ENCODE data around the gene HMGB1.

HMGB1 gene

GRCh38 chr13:30493658-30494381 lies 28.1 kb upstream of the HMGB1 start:
- Histone ChIP-seq H3K4me2 (no peak overlapping the region), H3K9ac (no peak overlapping the region), H4K20me1 (no peaks in the 10 kb centered on the region), H3K27ac (no peak overlapping the region), H3K9me3 (no peaks in the 10 kb centered on the region), H3K4me3 (no peak overlapping the region), H3K4me1 (no peaks in the 10 kb centered on the region), H3K36me3 (no peaks in the 10 kb centered on the region), H3K27me3 (no peaks in the 10 kb centered on the region)
- no peak for TF ChIP-seq Cebpa-rat (IDR thresholded peaks at IDR 0.05)

GRCh38 chr13:30487075-30487470 lies 21.3 kb upstream of the HMGB1 start:
- Histone ChIP-seq H3K27ac (no peak overlapping the region), H3K9me3 (no peaks in the 10 kb centered on the region), H3K36me3 (no peaks in the 10 kb centered on the region), H3K4me3 (no peak overlapping the region), H4K20me1 (no peaks in the 10 kb centered on the region), H3K4me1 (no peaks in the 10 kb centered on the region), H3K4me2 (no peak overlapping the region), H3K9ac (no peak overlapping the region), H3K27me3 (no peaks in the 10 kb centered on the region)
- TF ChIP-seq Cebpa-rat (IDR thresholded peaks at IDR 0.05) = no peak

- Histone ChIP-seq H3K4me1 (no peaks in the 10 kb centered on the region), H3K27ac (no peak overlapping the region), H4K20me1 (no peaks in the 10 kb centered on the region), H3K9me3 (no peaks in the 10 kb centered on the region), H3K4me2 (no peak overlapping the region), H3K4me3 (no peak overlapping the region), H3K27me3 (no peaks in the 10 kb centered on the region), H3K36me3 (no peaks in the 10 kb centered on the region), H3K9ac (no peak overlapping the region)
- no peak for TF ChIP-seq Cebpa-rat (IDR thresholded peaks at IDR 0.05)
Observed at GRCh38 chr13:30486230-30487074, 20.7 kb upstream of the HMGB1 start.

- Histone ChIP-seq H3K9ac (no peak overlapping the region), H4K20me1 (no peaks in the 10 kb centered on the region), H3K9me3 (no peaks in the 10 kb centered on the region), H3K27me3 (no peaks in the 10 kb centered on the region), H3K4me3 (no peak overlapping the region), H3K4me1 (peaks cover 11% of the 10 kb centered on the region), H3K36me3 (no peaks in the 10 kb centered on the region), H3K27ac (no peak overlapping the region), H3K4me2 (no peak overlapping the region)
- no peak for TF ChIP-seq Cebpa-rat (IDR thresholded peaks at IDR 0.05)
Observed at GRCh38 chr13:30481241-30481760, 15.6 kb upstream of the HMGB1 start.

- H3K4me3 ChIP-seq = no peak overlapping the region
- H4K20me1 ChIP-seq = no peaks in the 10 kb centered on the region
- no peaks in the 10 kb centered on the region for H3K9me3 ChIP-seq
- H3K36me3 ChIP-seq = no peaks in the 10 kb centered on the region
- H3K27me3 ChIP-seq = no peaks in the 10 kb centered on the region
- H3K27ac ChIP-seq = no peak overlapping the region
- H3K4me1 ChIP-seq = peaks cover 12% of the 10 kb centered on the region
- TF ChIP-seq Cebpa-rat (IDR thresholded peaks at IDR 0.05) = no peak
- H3K9ac ChIP-seq = no peak overlapping the region
- no peak overlapping the region for H3K4me2 ChIP-seq
Observed at GRCh38 chr13:30480292-30480950, 14.7 kb upstream of the HMGB1 start.

- Histone ChIP-seq H3K27me3 (no peaks in the 10 kb centered on the region), H3K4me3 (no peak overlapping the region), H3K27ac (no peak overlapping the region), H3K4me1 (peaks cover 17% of the 10 kb centered on the region), H3K9me3 (no peaks in the 10 kb centered on the region), H3K9ac (no peak overlapping the region), H3K4me2 (no peak overlapping the region), H4K20me1 (no peaks in the 10 kb centered on the region), H3K36me3 (no peaks in the 10 kb centered on the region)
- TF ChIP-seq Cebpa-rat (IDR thresholded peaks at IDR 0.05) = no peak
Observed at GRCh38 chr13:30479883-30480219, 14.1 kb upstream of the HMGB1 start.

GRCh38 chr13:30479154-30479882 lies 13.6 kb upstream of the HMGB1 start:
- no peak overlapping the region for H3K4me3 ChIP-seq
- no peak overlapping the region for H3K9ac ChIP-seq
- no peaks in the 10 kb centered on the region for H3K9me3 ChIP-seq
- H3K27ac ChIP-seq = no peak overlapping the region
- TF ChIP-seq Cebpa-rat (IDR thresholded peaks at IDR 0.05) = no peak
- H4K20me1 ChIP-seq = no peaks in the 10 kb centered on the region
- peaks cover 23% of the 10 kb centered on the region for H3K4me1 ChIP-seq
- no peaks in the 10 kb centered on the region for H3K36me3 ChIP-seq
- H3K27me3 ChIP-seq = no peaks in the 10 kb centered on the region
- no peak overlapping the region for H3K4me2 ChIP-seq

GRCh38 chr13:30477346-30478195 lies 11.8 kb upstream of the HMGB1 start:
- H3K4me1 ChIP-seq = peaks cover 24% of the 10 kb centered on the region
- no peaks in the 10 kb centered on the region for H3K27me3 ChIP-seq
- H3K27ac ChIP-seq = no peak overlapping the region
- H3K9me3 ChIP-seq = no peaks in the 10 kb centered on the region
- H3K4me2 ChIP-seq = peak overlapping the region; percentile 7; the same call in 1 of the 2 replicates
- no peak overlapping the region for H3K9ac ChIP-seq
- H4K20me1 ChIP-seq = no peaks in the 10 kb centered on the region
- no peaks in the 10 kb centered on the region for H3K36me3 ChIP-seq
- TF ChIP-seq Cebpa-rat (IDR thresholded peaks at IDR 0.05) = no peak
- no peak overlapping the region for H3K4me3 ChIP-seq

GRCh38 chr13:30473675-30474074 lies 7.9 kb upstream of the HMGB1 start:
- Histone ChIP-seq H3K27me3 (no peaks in the 10 kb centered on the region), H3K4me1 (peaks cover 24% of the 10 kb centered on the region), H3K9ac (no peak overlapping the region), H3K9me3 (no peaks in the 10 kb centered on the region), H4K20me1 (no peaks in the 10 kb centered on the region), H3K36me3 (no peaks in the 10 kb centered on the region), H3K4me3 (no peak overlapping the region), H3K4me2 (no peak overlapping the region), H3K27ac (no peak overlapping the region)
- TF ChIP-seq Cebpa-rat (IDR thresholded peaks at IDR 0.05) = no peak

All from BLaER1 (cell line).